ENCODE results near the gene SNRPN.

GRCh38 chr15:24933716-24934115, 21.1 kb upstream of the SNRPN start:
- TF ChIP-seq CTCF (conservative IDR thresholded peaks at IDR 0.05; ENCODE audit: low read depth, low read length), result no peak
- no peak for TF ChIP-seq POLR2A (IDR thresholded peaks at IDR 0.05; ENCODE audit: low read depth, low read length)
- no peak for TF ChIP-seq RAD21 (IDR thresholded peaks at IDR 0.05; ENCODE audit: low read length)
- no peak for TF ChIP-seq USF2 (IDR thresholded peaks at IDR 0.05; ENCODE audit: low read depth, low read length)
- TF ChIP-seq CEBPB (IDR thresholded peaks at IDR 0.05; ENCODE audit: low read depth, low read length), result no peak
- TF ChIP-seq SMC3 (IDR thresholded peaks at IDR 0.05; ENCODE audit: low read depth, low read length), result no peak
- no peak for TF ChIP-seq CHD1 (IDR thresholded peaks at IDR 0.05; ENCODE audit: low read depth, low read length)
- no peak for TF ChIP-seq RFX5 (IDR thresholded peaks at IDR 0.05; ENCODE audit: low read depth, low read length)
- no peak for TF ChIP-seq MXI1 (IDR thresholded peaks at IDR 0.05; ENCODE audit: borderline replicate concordance, low read depth, low read length)
- TF ChIP-seq BHLHE40 (IDR thresholded peaks at IDR 0.05; ENCODE audit: low read depth, low read length), result no peak
- no peak for TF ChIP-seq RCOR1 (IDR thresholded peaks at IDR 0.05; ENCODE audit: insufficient replicate concordance, low read length)
- no peak for TF ChIP-seq MAFK (IDR thresholded peaks at IDR 0.05; ENCODE audit: low read depth, low read length)
